Neural progenitor cell (in vitro differentiated cells): ENCODE data around the gene PRRG2. TPM values are rescaled to one million over a fixed set of nuclear protein-coding genes. Genes with fewer than 3 reads are reported as not detected.
A peak's percentile ranks its signal among the peaks of the same experiment; 100 is the strongest.

Experiments
- DNase-seq: peaks from one replicate; pipeline ENCODE4 v3.0.0-alpha.2; 2016; ENCODE audit warnings: low spot score
- H2AFZ ChIP-seq: fragments of 200-600 bp; sonication (generic); replicated peaks from 2 replicates; pipeline ENCODE4 v1.6.1; 2016; ENCODE audit warnings: antibody characterized with exemption
- H3F3A ChIP-seq: fragments of 200-600 bp; sonication (generic); 2 replicates; pipeline ENCODE4 v1.6.1; 2016; ENCODE audit warnings: antibody characterized with exemption, low read depth
- H3K27ac ChIP-seq: fragments of 200-600 bp; sonication (generic); 2 replicates; pipeline ENCODE4 v1.5.1; 2016; ENCODE audit warnings: mild to moderate bottlenecking
- H3K27me3 ChIP-seq: fragments of 200-600 bp; sonication (generic); 2 replicates; pipeline ENCODE4 v1.6.1; 2016; ENCODE audit warnings: mild to moderate bottlenecking, moderate library complexity
- H3K36me3 ChIP-seq: fragments of 200-600 bp; sonication (generic); 2 replicates; pipeline ENCODE4 v1.5.1; 2016
- H3K4me1 ChIP-seq: fragments of 200-600 bp; sonication (generic); 2 replicates; pipeline ENCODE4 v1.6.1; 2016; ENCODE audit warnings: mixed run types
- H3K4me2 ChIP-seq: fragments of 200-600 bp; sonication (generic); 2 replicates; pipeline ENCODE4 v1.6.1; 2016
- H3K4me3 ChIP-seq: fragments of 200-600 bp; sonication (generic); 2 replicates; pipeline ENCODE4 v1.5.1; 2016
- H3K79me2 ChIP-seq: fragments of 200-600 bp; sonication (generic); 2 replicates; pipeline ENCODE4 v1.6.1; 2016; ENCODE audit warnings: low read depth
- H3K9ac ChIP-seq: fragments of 200-600 bp; sonication (generic); 2 replicates; pipeline ENCODE4 v1.6.1; 2016
- H3K9me3 ChIP-seq: fragments of 200-600 bp; sonication (generic); 2 replicates; pipeline ENCODE4 v1.5.1; 2016; ENCODE audit warnings: low read depth
- H4K20me1 ChIP-seq: fragments of 200-600 bp; sonication (generic); 2 replicates; pipeline ENCODE4 v1.6.1; 2016; ENCODE audit warnings: low read depth
- H3K27ac Mint-ChIP-seq: 3 replicates; pipeline ENCODE4 v1.8.0; 2021; ENCODE audit warnings: mixed read lengths
- H3K27me3 Mint-ChIP-seq: 2 replicates; pipeline ENCODE4 v1.8.0; 2022; ENCODE audit warnings: low read depth, mild to moderate bottlenecking, inconsistent platforms, moderate library complexity, mixed read lengths; ENCODE audit not compliant: insufficient read depth
- H3K36me3 Mint-ChIP-seq: 3 replicates; pipeline ENCODE4 v1.8.0; 2021; ENCODE audit warnings: mixed read lengths
- H3K4me1 Mint-ChIP-seq: 3 replicates; pipeline ENCODE4 v1.8.0; 2021; ENCODE audit warnings: mixed read lengths
- H3K4me3 Mint-ChIP-seq: 3 replicates; pipeline ENCODE4 v1.8.0; 2021; ENCODE audit warnings: mild to moderate bottlenecking, moderate library complexity, mixed read lengths
- H3K9me3 Mint-ChIP-seq: 3 replicates; pipeline ENCODE4 v1.8.0; 2020; ENCODE audit warnings: mixed read lengths
- CTCF ChIP-seq: fragments of 200-600 bp; sonication (generic); IDR thresholded peaks from 2 replicates; pipeline ENCODE4 v1.5.1; 2017; ENCODE audit warnings: antibody characterized with exemption, mild to moderate bottlenecking
- EZH2 ChIP-seq: fragments of 200-600 bp; sonication (generic); IDR thresholded peaks from 2 replicates; pipeline ENCODE4 v1.6.1; 2017; ENCODE audit warnings: antibody characterized with exemption, mild to moderate bottlenecking, moderate library complexity
- EZH2phosphoT487 ChIP-seq: fragments of 200-600 bp; sonication (generic); IDR thresholded peaks from 2 replicates; pipeline ENCODE4 v1.6.1; 2017; ENCODE audit warnings: antibody characterized with exemption
- total RNA-seq: library from RNA; depleted of rRNA; stranded (reverse); fragments of >200 nt; gene quantifications from 2 replicates; pipeline ENCODE4 v1.2.3, GENCODE V29; 2015; ENCODE audit warnings: low replicate concordance

The PRRG2 gene
- total RNA-seq, 1 donor from 2014 or later, result 0.09 TPM

GRCh38 chr19:49570997-49571676, 10.0 kb upstream of the PRRG2 start:
- Mint-ChIP-seq H3K4me3 (no peak overlapping the region), H3K4me1 (peaks cover 14% of the 10 kb centered on the region), H3K9me3 (no peaks in the 10 kb centered on the region), H3K27ac (peak overlapping the region; percentile 44), H3K27me3 (peaks cover 4% of the 10 kb centered on the region), H3K36me3 (peaks cover 8% of the 10 kb centered on the region)
- Histone ChIP-seq H3K4me2 (peak overlapping the region; percentile 13), H2AFZ (no peak overlapping the region), H3K36me3 (no peaks in the 10 kb centered on the region), H3K4me1 (no peaks in the 10 kb centered on the region), H3K79me2 (peaks cover 74% of the 10 kb centered on the region), H3K9ac (no peak overlapping the region), H3K27ac (peak overlapping the region; percentile 63), H3K9me3 (no peaks in the 10 kb centered on the region), H3K27me3 (no peaks in the 10 kb centered on the region), H3K4me3 (no peak overlapping the region), H3F3A (peaks cover 16% of the 10 kb centered on the region), H4K20me1 (peaks cover 47% of the 10 kb centered on the region)
- peak; percentile 67 for DNase-seq
- TF ChIP-seq EZH2phosphoT487 (no peak), CTCF (peak; percentile 28)

- H3K9me3 ChIP-seq, result no peaks in the 10 kb centered on the region
- peaks cover 14% of the 10 kb centered on the region for H3K4me1 Mint-ChIP-seq
- DNase-seq, result no peak
- H2AFZ ChIP-seq, result no peak overlapping the region
- H3K4me3 ChIP-seq, result no peak overlapping the region
- H3K4me1 ChIP-seq, result no peaks in the 10 kb centered on the region
- peaks cover 43% of the 10 kb centered on the region for H4K20me1 ChIP-seq
- peaks cover 16% of the 10 kb centered on the region for H3F3A ChIP-seq
- no peaks in the 10 kb centered on the region for H3K27me3 ChIP-seq
- H3K36me3 ChIP-seq, result no peaks in the 10 kb centered on the region
- H3K4me3 Mint-ChIP-seq, result peak overlapping the region; percentile 41
- H3K4me2 ChIP-seq, result no peak overlapping the region
- H3K36me3 Mint-ChIP-seq, result peaks cover 8% of the 10 kb centered on the region
- H3K9ac ChIP-seq, result no peak overlapping the region
- no peaks in the 10 kb centered on the region for H3K9me3 Mint-ChIP-seq
- H3K79me2 ChIP-seq, result peaks cover 85% of the 10 kb centered on the region
- H3K27me3 Mint-ChIP-seq, result peaks cover 4% of the 10 kb centered on the region
- TF ChIP-seq EZH2phosphoT487 (no peak), CTCF (no peak), EZH2 (no peak)
- no peak overlapping the region for H3K27ac Mint-ChIP-seq
- H3K27ac ChIP-seq, result no peak overlapping the region
Observed at GRCh38 chr19:49573009-49573408, 8.1 kb upstream of the PRRG2 start.

GRCh38 chr19:49573425-49573824, 7.7 kb upstream of the PRRG2 start:
- no peak overlapping the region for H3K9ac ChIP-seq
- DNase-seq, result no peak
- H3K36me3 Mint-ChIP-seq, result peaks cover 6% of the 10 kb centered on the region
- no peak overlapping the region for H3K4me3 ChIP-seq
- peaks cover 85% of the 10 kb centered on the region for H3K79me2 ChIP-seq
- H3K27me3 ChIP-seq, result no peaks in the 10 kb centered on the region
- H3K27ac Mint-ChIP-seq, result no peak overlapping the region
- no peaks in the 10 kb centered on the region for H3K9me3 Mint-ChIP-seq
- H3K4me3 Mint-ChIP-seq, result peak overlapping the region; percentile 41
- H3K4me1 Mint-ChIP-seq, result peaks cover 14% of the 10 kb centered on the region
- no peak overlapping the region for H2AFZ ChIP-seq
- peaks cover 4% of the 10 kb centered on the region for H3K27me3 Mint-ChIP-seq
- H4K20me1 ChIP-seq, result peaks cover 40% of the 10 kb centered on the region
- no peak for TF ChIP-seq CTCF
- TF ChIP-seq EZH2, result no peak
- no peak for TF ChIP-seq EZH2phosphoT487
- no peak overlapping the region for H3K4me2 ChIP-seq
- H3F3A ChIP-seq, result peaks cover 16% of the 10 kb centered on the region
- H3K4me1 ChIP-seq, result no peaks in the 10 kb centered on the region
- no peaks in the 10 kb centered on the region for H3K9me3 ChIP-seq
- H3K27ac ChIP-seq, result no peak overlapping the region
- H3K36me3 ChIP-seq, result no peaks in the 10 kb centered on the region
